Cardiac fibroblast (primary cell): Measurements from ENCODE around the gene POC1A.

ENCODE experiments used
- DNase-seq, 2 donors: peaks; one replicate each; pipeline versions ENCODE4 v3.0.0 to v3.0.0-alpha.2; 2010; ENCODE audit warnings: low read depth in 2 of 2
- H3K4me3 ChIP-seq, 2 donors: replicated peaks in 1 of 2; 1 replicate in 1 of 2; 2 replicates in 1 of 2; pipeline ENCODE4 v1.5.1; 2011; ENCODE audit warnings: low read depth in 2 of 2, low read length in 2 of 2, mild to moderate bottlenecking in 2 of 2, moderate library complexity in 1 of 2
- TF ChIP-seq, protein P1 (sequence below): IDR thresholded peaks from one replicate; pipeline ENCODE4 v1.5.1; 2011; ENCODE audit warnings: low read depth, mild to moderate bottlenecking, low read length, inconsistent platforms

The POC1A gene

DNA sequence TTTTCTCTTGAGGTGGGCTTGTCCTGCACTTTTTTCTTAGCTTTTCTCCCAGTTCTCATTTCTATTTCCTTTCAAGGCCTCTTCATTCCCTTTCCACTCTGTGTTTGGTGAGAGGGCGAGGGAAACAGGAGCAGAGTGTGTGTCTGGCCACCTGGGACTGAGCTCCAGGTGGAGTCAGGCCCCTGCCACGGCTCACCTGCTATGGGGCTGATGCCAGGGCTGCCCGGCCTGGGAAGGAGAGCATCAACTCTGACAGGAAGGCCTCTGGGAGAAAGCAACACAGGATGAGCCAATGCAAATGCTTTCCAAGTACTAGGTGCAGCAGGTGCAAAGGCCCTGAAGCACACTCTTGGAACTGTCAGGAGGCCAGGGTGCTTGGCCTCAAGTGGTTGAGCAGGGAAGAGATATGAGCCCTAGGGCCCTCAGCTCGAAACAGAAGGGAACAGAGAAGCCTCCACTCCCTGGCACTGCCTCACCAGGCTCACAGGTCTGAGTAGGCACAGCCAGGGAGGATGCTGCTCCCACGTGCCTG, 70.6 kb downstream of the POC1A start:
- H3K4me3 ChIP-seq: no peak overlapping the region
- DNase-seq: no peak
- TF ChIP-seq, protein P1, sequence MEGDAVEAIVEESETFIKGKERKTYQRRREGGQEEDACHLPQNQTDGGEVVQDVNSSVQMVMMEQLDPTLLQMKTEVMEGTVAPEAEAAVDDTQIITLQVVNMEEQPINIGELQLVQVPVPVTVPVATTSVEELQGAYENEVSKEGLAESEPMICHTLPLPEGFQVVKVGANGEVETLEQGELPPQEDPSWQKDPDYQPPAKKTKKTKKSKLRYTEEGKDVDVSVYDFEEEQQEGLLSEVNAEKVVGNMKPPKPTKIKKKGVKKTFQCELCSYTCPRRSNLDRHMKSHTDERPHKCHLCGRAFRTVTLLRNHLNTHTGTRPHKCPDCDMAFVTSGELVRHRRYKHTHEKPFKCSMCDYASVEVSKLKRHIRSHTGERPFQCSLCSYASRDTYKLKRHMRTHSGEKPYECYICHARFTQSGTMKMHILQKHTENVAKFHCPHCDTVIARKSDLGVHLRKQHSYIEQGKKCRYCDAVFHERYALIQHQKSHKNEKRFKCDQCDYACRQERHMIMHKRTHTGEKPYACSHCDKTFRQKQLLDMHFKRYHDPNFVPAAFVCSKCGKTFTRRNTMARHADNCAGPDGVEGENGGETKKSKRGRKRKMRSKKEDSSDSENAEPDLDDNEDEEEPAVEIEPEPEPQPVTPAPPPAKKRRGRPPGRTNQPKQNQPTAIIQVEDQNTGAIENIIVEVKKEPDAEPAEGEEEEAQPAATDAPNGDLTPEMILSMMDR: no peak

DNA sequence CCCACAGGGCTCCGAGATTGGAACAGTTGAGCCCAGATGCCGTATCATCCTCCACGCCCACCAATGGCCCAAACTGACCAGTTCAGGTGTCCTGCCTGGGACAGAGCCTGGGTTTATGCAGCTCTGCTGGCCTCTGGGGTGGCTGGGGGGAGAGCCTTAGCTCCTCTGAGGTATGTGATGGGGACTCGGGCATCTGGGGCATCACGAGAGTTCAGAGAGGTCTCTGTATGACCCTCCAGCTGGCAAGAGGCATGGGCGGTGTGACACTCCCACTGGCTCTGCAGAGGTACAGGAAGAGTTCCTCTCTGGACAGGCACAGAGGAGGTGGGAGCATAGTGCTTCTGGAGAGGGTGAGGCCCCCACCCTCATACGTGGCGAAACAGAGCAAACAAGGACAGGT, 71.3 kb downstream of the POC1A start:
- H3K4me3 ChIP-seq: no peak overlapping the region
- DNase-seq: no peak
- TF ChIP-seq, protein P1: no peak

DNA sequence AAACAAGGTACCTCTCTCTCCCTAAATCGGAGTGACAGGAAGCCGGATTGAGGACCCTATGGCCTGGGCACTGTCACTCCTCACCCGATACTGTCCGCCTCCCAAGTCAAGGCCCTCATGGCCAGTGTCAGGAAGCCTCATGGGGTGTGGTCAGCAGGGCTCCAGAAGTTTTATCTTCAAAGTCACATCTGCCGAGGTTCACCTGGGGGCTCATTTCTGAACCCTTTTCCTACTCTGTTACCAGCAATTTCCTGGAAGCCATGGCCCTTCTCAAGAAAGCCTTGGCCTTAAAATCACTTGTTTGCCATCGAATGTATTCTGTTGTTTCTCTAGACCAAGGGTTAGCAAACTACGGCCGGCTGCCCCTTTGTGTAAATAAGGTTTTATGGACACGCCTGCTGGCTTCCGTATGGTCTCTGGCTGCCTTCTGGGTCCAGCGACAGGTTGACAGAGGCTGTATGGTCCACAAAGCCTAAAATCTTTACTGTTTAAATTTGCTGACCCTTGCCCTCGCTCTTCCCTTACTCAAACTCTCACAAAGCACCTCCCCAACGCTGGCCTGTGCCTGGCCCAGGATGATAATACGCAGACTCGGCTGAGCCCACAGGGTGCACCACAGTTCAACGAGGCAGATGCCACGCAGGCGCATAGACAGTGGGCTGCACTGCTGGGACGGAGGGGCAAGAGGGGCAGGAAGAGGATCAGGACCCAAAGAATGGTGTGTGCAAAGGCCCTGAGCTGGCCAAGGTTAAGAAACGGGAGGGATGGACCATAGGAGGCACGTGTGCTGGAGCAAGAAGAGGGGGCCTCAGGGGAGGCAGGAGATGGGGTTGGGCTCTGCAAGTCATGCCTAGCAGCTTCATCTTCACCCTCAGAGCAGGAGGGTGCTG, 73.1 kb downstream of the POC1A start:
- DNase-seq: no peak
- TF ChIP-seq, protein P1: no peak
- no peak overlapping the region for H3K4me3 ChIP-seq

DNA sequence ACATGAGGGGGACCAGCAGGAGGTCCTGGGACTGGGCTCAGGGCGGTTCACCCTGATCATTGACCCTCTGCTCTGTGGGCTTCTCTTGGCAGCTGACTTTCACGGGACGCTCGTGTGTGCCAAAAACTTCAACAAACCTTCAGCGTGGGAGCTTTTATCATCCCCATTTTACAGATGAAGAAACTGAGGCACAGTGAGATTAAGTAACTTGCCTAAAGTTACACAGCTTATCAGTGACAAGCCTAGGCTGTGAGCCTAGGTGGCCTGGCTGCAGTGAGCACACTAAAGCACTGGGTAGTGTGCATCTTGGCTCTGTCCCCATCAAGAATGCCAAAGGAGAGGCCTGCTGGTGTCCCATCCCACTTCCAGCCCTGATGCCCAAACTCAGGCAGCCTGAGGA, 74.3 kb downstream of the POC1A start:
- DNase-seq: no peak
- TF ChIP-seq, protein P1: no peak
- no peak overlapping the region for H3K4me3 ChIP-seq

DNA sequence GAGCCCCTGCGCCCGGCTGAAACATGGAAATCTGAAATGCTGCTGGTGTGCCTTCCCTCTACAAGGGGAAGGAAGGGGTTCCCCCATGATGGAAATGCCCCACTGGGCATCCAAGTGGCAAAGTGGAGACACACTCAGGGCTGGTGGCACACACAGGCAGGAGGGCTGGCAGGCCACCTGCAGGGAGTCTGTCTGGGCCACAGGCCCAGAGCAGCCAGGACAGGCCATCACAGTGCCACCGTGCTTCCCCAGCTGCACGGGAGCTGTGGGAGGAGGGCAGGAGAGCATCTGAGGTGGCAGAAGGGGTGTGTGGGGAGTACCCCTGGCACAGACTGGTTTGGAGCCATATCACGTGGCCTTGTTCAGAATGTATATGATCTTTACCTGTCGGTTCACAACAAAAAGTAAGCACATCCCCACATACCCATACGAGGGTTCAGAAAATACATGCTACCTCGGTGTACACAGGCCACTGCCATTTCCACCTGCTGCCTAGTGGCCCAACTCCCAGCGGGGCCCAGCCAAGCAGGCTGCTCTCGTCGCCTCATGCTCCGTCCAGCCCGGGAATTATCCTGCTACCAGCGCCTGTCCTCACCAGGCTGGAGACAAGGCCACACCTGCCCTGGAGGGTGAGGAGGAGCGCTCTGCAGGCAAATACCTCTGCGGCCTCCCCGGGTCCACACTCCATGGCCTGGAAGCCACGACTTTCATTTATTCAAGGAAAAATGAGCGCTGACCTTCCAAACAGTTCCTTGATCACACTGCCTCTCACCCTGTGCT, 75.3 kb downstream of the POC1A start:
- TF ChIP-seq, protein P1: no peak
- no peak for DNase-seq
- H3K4me3 ChIP-seq: no peak overlapping the region

DNA sequence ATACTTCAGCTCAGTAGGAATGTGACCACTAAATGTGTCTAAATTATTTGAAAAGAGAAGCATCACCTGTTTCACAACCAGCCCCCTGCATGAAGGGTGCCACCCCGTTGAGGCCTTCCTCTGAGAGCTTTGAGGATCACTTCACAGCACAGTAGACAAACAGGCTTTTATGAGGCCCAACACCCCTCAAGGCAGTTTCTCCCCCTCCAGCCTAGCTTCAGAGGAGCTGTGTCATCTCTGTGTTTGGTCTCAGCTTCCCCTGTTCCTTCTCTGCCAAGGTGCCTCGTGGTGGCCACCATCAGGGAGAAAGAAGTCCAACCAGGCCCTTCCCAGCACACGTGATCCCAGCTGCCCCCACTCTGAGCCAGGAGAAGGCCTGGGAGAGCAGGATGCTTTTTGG, 76.3 kb downstream of the POC1A start:
- TF ChIP-seq, protein P1: no peak
- H3K4me3 ChIP-seq: no peak overlapping the region
- no peak for DNase-seq
